Measurements from ENCODE around the gene SIGLEC14.
"Not testable (repeated sequence)": the region's sequence is repeated elsewhere in the genome, so short reads cannot be mapped to it uniquely, and the experiment has no call there.

The SIGLEC14 gene

GRCh38 chr19:51646730-51647129, at the start of gene SIGLEC14:
Gene SIGLEC14, minus strand, starts transcription at chr19:51646825. Its CDS starts 66 bp downstream, at chr19:51646759.
- not testable (repeated sequence) for DNase-seq (ENCODE audit: insufficient read length, low spot score); FAIRE-seq

GRCh38 chr19:51695702-51696315, 49.2 kb upstream of the SIGLEC14 start:
- FAIRE-seq (no peak), DNase-seq (ENCODE audit: insufficient read length, low spot score) (no peak)
- no peak for TF ChIP-seq CTCF (IDR thresholded peaks at IDR 0.05; ENCODE audit: insufficient read depth, missing control alignments)

GRCh38 chr19:51695088-51695487, 48.5 kb upstream of the SIGLEC14 start:
- TF ChIP-seq CTCF (IDR thresholded peaks at IDR 0.05; ENCODE audit: insufficient read depth, missing control alignments) = no peak
- no peak for FAIRE-seq
- no peak for DNase-seq (ENCODE audit: insufficient read length, low spot score)

GRCh38 chr19:51694318-51695085, 47.9 kb upstream of the SIGLEC14 start:
- FAIRE-seq = no peak
- no peak for DNase-seq (ENCODE audit: insufficient read length, low spot score)
- TF ChIP-seq CTCF (IDR thresholded peaks at IDR 0.05; ENCODE audit: insufficient read depth, missing control alignments) = no peak

GRCh38 chr19:51693819-51694218, 47.2 kb upstream of the SIGLEC14 start:
- no peak for TF ChIP-seq CTCF (IDR thresholded peaks at IDR 0.05; ENCODE audit: insufficient read depth, missing control alignments)
- FAIRE-seq (no peak), DNase-seq (ENCODE audit: insufficient read length, low spot score) (no peak)

GRCh38 chr19:51693260-51693659, 46.6 kb upstream of the SIGLEC14 start, which contains the start of gene SPACA6:
Gene SPACA6, plus strand, starts transcription at chr19:51693330. Its CDS starts 197 bp downstream, at chr19:51693527.
- no peak for TF ChIP-seq CTCF (IDR thresholded peaks at IDR 0.05; ENCODE audit: insufficient read depth, missing control alignments)
- DNase-seq (ENCODE audit: insufficient read length, low spot score) (no peak), FAIRE-seq (no peak)

- no peak for TF ChIP-seq CTCF (IDR thresholded peaks at IDR 0.05; ENCODE audit: insufficient read depth, missing control alignments)
- FAIRE-seq (no peak), DNase-seq (ENCODE audit: insufficient read length, low spot score) (no peak)
Observed at GRCh38 chr19:51692468-51692867, 45.8 kb upstream of the SIGLEC14 start.

Data from D721Med (cell line).